Activated CD4-positive, alpha-beta T cell treated with anti-CD3 and anti-CD28 coated beads, Interleukin-2, amount 50 U/mL, for 48 hours (primary cell): ENCODE results near the gene ANKLE1.
"Not testable (repeated sequence)": the region's sequence is repeated elsewhere in the genome, so short reads cannot be mapped to it uniquely, and the experiment has no call there.

ENCODE experiments used
- DNase-seq, 2 experiments: peaks; one replicate each; pipeline ENCODE4 v3.0.0-alpha.2; 2020

The ANKLE1 gene

GRCh38 chr19:17248011-17248776 lies 33.5 kb upstream of the ANKLE1 start:
- DNase-seq: no peak

- no peak for DNase-seq
Observed at GRCh38 chr19:17249887-17250548, 31.7 kb upstream of the ANKLE1 start.

GRCh38 chr19:17254636-17255035 lies 27.1 kb upstream of the ANKLE1 start:
- DNase-seq: no peak

DNA sequence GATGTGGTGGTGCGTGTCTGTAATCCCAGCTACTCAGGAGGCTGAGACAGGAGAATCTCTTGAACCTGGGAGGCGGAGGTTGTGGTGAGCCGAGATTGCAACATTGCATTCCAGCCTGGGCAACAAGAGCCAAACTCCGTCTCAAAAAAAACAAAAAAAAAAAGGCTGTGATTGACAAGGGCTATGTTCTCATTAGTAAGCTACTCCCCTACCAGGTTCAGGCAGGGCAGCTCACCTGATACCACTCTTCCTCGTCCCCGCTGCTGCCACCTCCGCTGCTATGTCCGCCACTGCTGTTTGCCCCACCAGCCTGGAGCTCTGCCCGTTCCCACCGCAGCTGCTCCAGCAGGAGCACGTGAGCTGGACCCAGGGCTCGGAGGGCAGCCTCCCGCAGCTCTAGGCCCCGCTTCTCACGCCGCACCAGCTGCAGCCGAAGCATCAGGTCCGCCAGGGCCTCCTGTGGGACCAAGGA lies 26.5 kb upstream of the ANKLE1 start:
- DNase-seq: no peak

- DNase-seq: no peak
Observed at GRCh38 chr19:17256130-17256529, 25.6 kb upstream of the ANKLE1 start.

- DNase-seq: no peak
Observed at GRCh38 chr19:17259118-17259780, 22.5 kb upstream of the ANKLE1 start.

- no peak for DNase-seq
Observed at GRCh38 chr19:17259934-17260333, 21.8 kb upstream of the ANKLE1 start.

DNA sequence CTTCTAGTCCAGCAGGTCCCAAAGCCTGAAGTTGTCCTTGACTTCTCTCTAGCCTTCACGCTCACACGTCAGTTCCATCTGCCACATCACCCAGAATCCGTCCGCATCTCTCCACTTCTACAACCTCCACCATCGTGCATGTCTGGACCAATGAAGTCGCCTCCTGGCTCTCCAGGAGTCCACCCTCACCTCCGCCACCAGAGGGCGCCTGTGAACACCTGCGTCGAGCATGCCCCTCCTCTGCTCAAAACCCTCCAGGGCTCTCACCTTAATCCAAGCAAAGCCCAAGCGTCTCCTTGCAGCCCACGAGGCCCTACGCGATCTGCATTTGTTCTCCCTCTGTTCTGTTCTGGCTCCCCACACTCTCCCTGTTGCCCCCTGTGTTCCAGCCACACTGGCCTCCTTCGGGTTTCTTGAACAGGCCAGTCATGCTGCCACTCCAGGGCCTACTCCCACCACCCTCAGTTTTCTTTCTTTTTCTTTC lies 20.8 kb upstream of the ANKLE1 start:
- peak; percentile 93 to 94 for DNase-seq

GRCh38 chr19:17262557-17262956 lies 19.1 kb upstream of the ANKLE1 start:
- DNase-seq: no peak

GRCh38 chr19:17263712-17264640 lies 17.7 kb upstream of the ANKLE1 start:
- DNase-seq: no peak

GRCh38 chr19:17264641-17264979 lies 17.1 kb upstream of the ANKLE1 start, which contains the start of gene USHBP1:
TSS of gene USHBP1 (minus strand) at chr19:17264745. CDS start at chr19:17264299, 446 bp downstream.
- no peak for DNase-seq

- DNase-seq: no peak
Observed at GRCh38 chr19:17266026-17266425, 15.7 kb upstream of the ANKLE1 start.

DNA sequence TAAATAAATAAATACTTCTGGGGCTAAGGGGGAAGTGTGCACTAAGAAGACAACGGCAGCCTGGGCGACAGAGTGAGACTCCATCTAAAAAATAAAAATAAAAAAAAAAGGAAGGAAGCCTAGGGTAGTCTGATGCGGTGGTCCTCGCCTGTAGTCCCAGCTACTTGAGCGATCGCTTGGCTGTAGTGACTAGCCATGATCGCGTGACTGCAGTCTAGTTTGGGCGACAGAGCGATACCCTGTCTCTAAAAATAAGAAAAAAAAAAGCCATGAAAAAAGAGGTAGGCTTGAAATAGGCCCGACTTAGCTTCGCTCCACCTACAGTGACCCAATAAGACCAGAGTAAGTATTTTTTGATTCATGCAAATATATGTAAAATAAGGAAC lies 15.1 kb upstream of the ANKLE1 start:
- no peak for DNase-seq

DNA sequence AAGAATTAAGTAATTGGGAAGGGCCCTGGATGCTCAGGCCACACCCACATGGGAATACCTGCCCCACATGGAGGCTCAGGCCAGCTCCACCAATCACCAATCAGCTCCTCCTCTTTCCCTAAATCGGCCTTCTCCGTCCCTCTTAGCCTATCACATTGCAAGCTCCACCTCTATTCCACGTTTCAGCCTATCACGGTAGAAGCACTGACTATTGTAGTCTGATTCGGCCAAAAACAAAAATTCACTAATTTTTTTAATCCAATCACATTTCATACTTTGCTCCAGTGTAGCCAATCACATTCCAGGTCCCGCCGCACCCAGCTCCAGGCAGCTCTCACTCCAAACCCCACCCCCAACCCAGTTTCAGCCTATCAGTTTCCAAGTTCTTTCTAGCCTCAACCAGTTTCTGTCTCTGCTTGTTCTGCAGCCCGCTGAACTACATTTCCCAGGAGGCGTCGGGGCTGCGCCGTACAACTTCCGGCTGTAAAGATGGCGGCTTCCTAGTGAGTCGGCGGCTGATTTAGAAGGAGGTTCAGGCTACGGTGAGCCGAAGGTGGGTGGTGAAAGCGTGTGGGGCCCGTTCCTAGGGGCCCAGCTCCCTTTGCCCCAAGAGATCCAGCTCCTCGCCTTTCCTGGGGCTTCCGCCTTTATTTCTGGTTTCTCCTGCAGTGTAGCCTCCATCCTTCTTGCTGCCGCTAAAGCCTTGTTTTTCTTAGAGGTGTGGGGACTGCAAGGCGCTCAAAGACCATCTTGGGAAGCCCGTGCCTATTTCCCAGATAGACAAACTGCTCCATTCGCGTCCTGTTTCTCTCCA lies 14.5 kb upstream of the ANKLE1 start, which contains the start of gene BABAM1:
Gene BABAM1 (plus strand): TSS at position 469 of the 814 bp plus-strand sequence. CDS start 1,364 bp downstream, outside the sequence.
- peak; percentile 92 to 96 for DNase-seq

DNA sequence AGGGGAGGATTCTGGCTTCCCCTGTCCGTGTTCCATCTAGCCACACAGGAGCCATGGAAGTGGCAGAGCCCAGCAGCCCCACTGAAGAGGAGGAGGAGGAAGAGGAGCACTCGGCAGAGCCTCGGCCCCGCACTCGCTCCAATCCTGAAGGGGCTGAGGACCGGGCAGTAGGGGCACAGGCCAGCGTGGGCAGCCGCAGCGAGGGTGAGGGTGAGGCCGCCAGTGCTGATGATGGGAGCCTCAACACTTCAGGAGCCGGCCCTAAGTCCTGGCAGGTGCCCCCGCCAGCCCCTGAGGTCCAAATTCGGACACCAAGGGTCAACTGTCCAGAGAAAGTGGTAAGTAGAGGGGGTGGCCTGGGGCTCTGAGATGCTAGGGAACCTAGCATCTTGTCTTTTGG lies 12.9 kb upstream of the ANKLE1 start:
- DNase-seq: no peak

DNA sequence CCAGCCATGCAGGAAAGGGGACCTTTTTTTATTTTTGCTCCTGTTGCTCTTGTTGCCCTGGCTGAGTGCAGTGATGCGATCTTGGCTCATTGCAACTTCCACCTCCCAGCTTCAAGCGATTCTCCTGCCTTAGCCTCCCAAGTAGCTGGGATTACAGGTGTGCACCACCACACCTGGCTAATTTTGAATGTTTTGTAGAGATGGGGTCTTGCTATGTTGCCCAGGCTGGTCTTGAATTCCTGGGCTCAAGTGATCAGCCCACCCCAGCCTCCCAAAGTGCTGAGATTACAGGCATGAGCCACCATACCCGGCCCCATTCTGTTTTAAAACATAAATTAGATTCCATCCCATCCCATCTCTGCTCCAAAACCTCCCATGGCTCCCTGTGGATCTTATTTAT lies 6.8 kb upstream of the ANKLE1 start:
- not testable (repeated sequence) for DNase-seq

GRCh38 chr19:17275441-17276175 lies 6.1 kb upstream of the ANKLE1 start:
- DNase-seq: no peak

DNA sequence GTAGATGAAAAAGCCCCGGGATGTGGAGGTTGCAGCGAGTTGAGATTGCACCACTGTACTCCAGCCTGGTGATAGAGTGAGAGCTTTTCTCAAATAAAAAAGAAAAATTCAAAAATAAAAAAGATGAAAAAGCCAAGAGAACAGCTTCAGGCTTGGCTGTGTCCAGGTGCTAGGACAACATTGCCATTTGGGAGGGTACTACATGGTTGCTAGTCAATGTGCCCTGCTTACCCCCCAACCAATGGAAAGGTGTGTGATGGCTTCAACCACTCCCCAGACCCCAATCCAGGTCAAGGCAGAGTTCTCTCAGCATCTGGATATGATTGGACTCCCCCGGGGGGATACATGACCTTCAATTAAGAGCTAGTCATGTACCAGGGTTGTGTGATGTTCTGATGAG lies 2.3 kb upstream of the ANKLE1 start:
- DNase-seq: no peak

DNA sequence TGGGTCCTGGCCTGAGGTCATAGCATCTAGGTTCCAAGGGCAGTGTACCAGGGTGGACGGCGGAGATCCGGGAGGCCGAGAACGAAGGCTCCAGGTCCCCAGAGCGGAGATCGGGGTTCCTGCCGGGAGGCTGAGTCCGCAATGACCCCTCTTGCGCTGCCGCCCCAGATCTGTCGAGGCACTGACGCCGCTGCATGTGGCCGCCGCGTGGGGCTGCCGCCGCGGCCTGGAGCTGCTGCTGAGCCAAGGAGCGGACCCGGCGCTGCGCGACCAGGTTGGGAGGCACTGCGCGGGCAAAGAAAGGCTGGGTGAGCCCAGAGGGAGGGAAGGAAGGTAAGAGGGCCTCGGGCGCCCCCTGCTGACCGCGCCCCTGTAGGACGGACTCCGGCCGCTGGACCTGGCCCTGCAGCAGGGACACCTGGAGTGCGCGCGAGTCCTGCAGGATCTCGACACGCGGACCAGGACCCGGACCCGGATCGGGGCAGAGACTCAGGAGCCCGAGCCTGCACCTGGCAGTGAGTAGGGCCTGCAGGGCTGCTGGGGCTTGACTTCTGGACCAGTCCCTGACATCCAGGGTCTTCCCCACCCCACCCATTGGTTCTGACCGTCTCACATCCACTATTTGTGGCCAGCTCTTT lies 906 bp downstream of the ANKLE1 start:
- DNase-seq: peak; percentile 87 to 89

DNA sequence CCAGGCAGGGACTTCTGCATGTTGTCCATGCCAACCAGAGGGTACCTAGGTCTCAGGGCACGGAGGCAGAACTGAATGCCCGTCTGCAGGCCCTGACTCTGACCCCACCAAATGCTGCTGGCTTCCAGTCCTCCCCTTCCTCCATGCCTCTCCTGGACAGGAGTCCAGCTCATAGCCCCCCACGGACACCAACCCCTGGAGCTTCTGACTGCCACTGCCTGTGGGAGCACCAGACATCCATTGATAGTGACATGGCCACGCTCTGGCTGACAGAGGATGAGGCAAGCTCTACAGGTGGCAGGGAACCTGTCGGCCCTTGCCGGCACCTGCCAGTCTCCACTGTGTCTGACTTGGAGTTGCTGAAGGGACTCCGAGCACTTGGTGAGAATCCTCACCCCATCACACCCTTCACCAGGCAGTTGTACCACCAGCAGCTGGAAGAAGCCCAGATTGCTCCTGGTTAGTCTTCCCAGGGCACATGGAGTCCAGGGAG lies 1.8 kb downstream of the ANKLE1 start:
- no peak for DNase-seq
